HEK293 (cell line): ENCODE measurements around the gene CTDSP2.
A peak's percentile ranks its signal among the peaks of the same experiment; 100 is the strongest.

Source experiments
- CTCF ChIA-PET: fragments of 350-600 bp; formaldehyde crosslinking; extraction: SDS; loops from one replicate; lab custom pipeline; 2021; ENCODE audit warnings: antibody characterized with exemption; lab: Yijun Ruan, JAX
- POLR2A ChIA-PET: fragments of 300-600 bp; formaldehyde crosslinking; extraction: SDS; loops from one replicate; lab custom pipeline; 2020; ENCODE audit warnings: antibody characterized with exemption, inconsistent platforms; lab: Yijun Ruan, JAX
- H3K27ac ChIP-seq: fragments of 200-500 bp; sonication (Bioruptor generic); 2 replicates; pipeline ENCODE4 v1.5.1; 2014; ENCODE audit warnings: low read depth, low read length, control low read depth, inconsistent platforms; ENCODE audit errors: extremely low read depth
- H3K36me3 ChIP-seq, 2 experiments: fragments of 200-500 bp in 1 of 2; sonication (Bioruptor generic) in 1 of 2; 1 replicate in 1 of 2; 2 replicates in 1 of 2; pipeline ENCODE4 v1.5.1; 2014 to 2017; ENCODE audit warnings: inconsistent platforms in 2 of 2, low read length in 2 of 2; ENCODE audit not compliant: control insufficient read depth in 2 of 2, insufficient read depth in 1 of 2
- H3K4me1 ChIP-seq: fragments of 200-500 bp; sonication (Bioruptor generic); 2 replicates; pipeline ENCODE4 v1.5.1; 2014; ENCODE audit warnings: mild to moderate bottlenecking, low read length, inconsistent platforms; ENCODE audit not compliant: control insufficient read depth, insufficient read depth
- H3K4me3 ChIP-seq: 2 replicates; pipeline ENCODE4 v1.5.1; 2011; ENCODE audit warnings: low read depth, mild to moderate bottlenecking, control low read depth, low read length, moderate library complexity
- H3K9me3 ChIP-seq: fragments of 200-500 bp; sonication (Bioruptor generic); 2 replicates; pipeline ENCODE4 v1.5.1; 2014; ENCODE audit warnings: low read depth, low read length, inconsistent platforms; ENCODE audit not compliant: control insufficient read depth, insufficient read depth
- KLF9 ChIP-seq: fragments of 450-650 bp; formaldehyde crosslinking; IDR thresholded peaks from 2 replicates; pipeline ENCODE4 v1.5.1; 2016; ENCODE audit warnings: missing biosample characterization, missing genetic modification characterization, low read depth
- PRDM10 ChIP-seq: fragments of 450-650 bp; formaldehyde crosslinking; IDR thresholded peaks from 2 replicates; pipeline ENCODE4 v1.5.1; 2016; ENCODE audit warnings: missing biosample characterization, missing genetic modification characterization
- SALL2 ChIP-seq: fragments of 450-650 bp; formaldehyde crosslinking; IDR thresholded peaks from 2 replicates; pipeline ENCODE4 v1.5.0; 2017; ENCODE audit warnings: missing biosample characterization, mild to moderate bottlenecking, missing genetic modification characterization, borderline replicate concordance
- SCRT1 ChIP-seq: fragments of 450-650 bp; formaldehyde crosslinking; IDR thresholded peaks from 2 replicates; pipeline ENCODE4 v1.5.1; 2016; ENCODE audit warnings: missing biosample characterization, missing genetic modification characterization, borderline replicate concordance
- SP3 ChIP-seq: fragments of 450-650 bp; formaldehyde crosslinking; IDR thresholded peaks from 2 replicates; pipeline ENCODE4 v1.5.1; 2016; ENCODE audit warnings: missing biosample characterization, missing genetic modification characterization
- ZBTB48 ChIP-seq: fragments of 450-650 bp; formaldehyde crosslinking; IDR thresholded peaks from 2 replicates; pipeline ENCODE4 v1.5.1; 2016; ENCODE audit warnings: missing biosample characterization, missing genetic modification characterization
- ZBTB6 ChIP-seq: fragments of 450-650 bp; formaldehyde crosslinking; IDR thresholded peaks from 2 replicates; pipeline ENCODE4 v1.5.1; 2017; ENCODE audit warnings: missing biosample characterization, missing genetic modification characterization
- ZFHX2 ChIP-seq: fragments of 450-650 bp; formaldehyde crosslinking; conservative IDR thresholded peaks from 2 replicates; pipeline ENCODE4 v1.5.1; 2016; ENCODE audit warnings: missing biosample characterization, missing genetic modification characterization
- ZNF335 ChIP-seq: fragments of 450-650 bp; formaldehyde crosslinking; conservative IDR thresholded peaks from 2 replicates; pipeline ENCODE4 v1.5.1; 2016; ENCODE audit warnings: missing biosample characterization, missing genetic modification characterization
- ZNF76 ChIP-seq: fragments of 450-650 bp; formaldehyde crosslinking; IDR thresholded peaks from 2 replicates; pipeline ENCODE4; 2016; ENCODE audit warnings: low read depth, missing biosample characterization, missing genetic modification characterization, borderline replicate concordance
- ZSCAN30 ChIP-seq: fragments of 450-650 bp; IDR thresholded peaks from 2 replicates; pipeline ENCODE4 v1.5.1; 2018; ENCODE audit warnings: missing biosample characterization, mild to moderate bottlenecking, missing genetic modification characterization, moderate library complexity
- TF ChIP-seq, protein P1 (sequence below): fragments of 450-650 bp; formaldehyde crosslinking; IDR thresholded peaks from 2 replicates; pipeline ENCODE4 v1.5.1; 2016; ENCODE audit warnings: missing biosample characterization, missing genetic modification characterization

The CTDSP2 gene

GRCh38 chr12:57893431-57894353, 47.2 kb upstream of the CTDSP2 start (continued):
- TF ChIP-seq, protein P1, sequence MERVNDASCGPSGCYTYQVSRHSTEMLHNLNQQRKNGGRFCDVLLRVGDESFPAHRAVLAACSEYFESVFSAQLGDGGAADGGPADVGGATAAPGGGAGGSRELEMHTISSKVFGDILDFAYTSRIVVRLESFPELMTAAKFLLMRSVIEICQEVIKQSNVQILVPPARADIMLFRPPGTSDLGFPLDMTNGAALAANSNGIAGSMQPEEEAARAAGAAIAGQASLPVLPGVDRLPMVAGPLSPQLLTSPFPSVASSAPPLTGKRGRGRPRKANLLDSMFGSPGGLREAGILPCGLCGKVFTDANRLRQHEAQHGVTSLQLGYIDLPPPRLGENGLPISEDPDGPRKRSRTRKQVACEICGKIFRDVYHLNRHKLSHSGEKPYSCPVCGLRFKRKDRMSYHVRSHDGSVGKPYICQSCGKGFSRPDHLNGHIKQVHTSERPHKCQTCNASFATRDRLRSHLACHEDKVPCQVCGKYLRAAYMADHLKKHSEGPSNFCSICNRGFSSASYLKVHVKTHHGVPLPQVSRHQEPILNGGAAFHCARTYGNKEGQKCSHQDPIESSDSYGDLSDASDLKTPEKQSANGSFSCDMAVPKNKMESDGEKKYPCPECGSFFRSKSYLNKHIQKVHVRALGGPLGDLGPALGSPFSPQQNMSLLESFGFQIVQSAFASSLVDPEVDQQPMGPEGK (tag by site-specific recombination): 0 out of 2 replicates have a peak, but pooled peaks have one; percentile 38
- TF ChIP-seq KLF9 (tag by site-specific recombination) (no peak), SCRT1 (tag by site-specific recombination) (no peak), ZSCAN30 (tag by site-specific recombination) (peak; percentile 43; the same call in 1 of the 2 replicates), PRDM10 (tag by site-specific recombination) (peak; percentile 95), ZNF76 (tag by site-specific recombination) (peak; percentile 53; the same call in 1 of the 2 replicates), SALL2 (tag by site-specific recombination) (no peak), ZNF335 (tag by site-specific recombination) (peak; percentile 91)

GRCh38 chr12:57892232-57892972, 45.9 kb upstream of the CTDSP2 start:
- Histone ChIP-seq H3K9me3 (no peaks in the 10 kb centered on the region), H3K27ac (no peak overlapping the region), H3K4me1 (peaks cover 24% of the 10 kb centered on the region), H3K36me3 (no peaks in the 10 kb centered on the region), H3K4me3 (no peak overlapping the region)
- ChIA-PET CTCF (interaction anchor here (1.2 to 3.0 kb wide), 3 partner anchors 13 to 60 kb away, joined by 4 to 14 read pairs (median 9); no protein-coding TSS in a partner anchor), POLR2A (interaction anchor here (1.6 to 5.0 kb wide), 2 partner anchors 46 to 60 kb away, joined by 4 to 61 read pairs; partner anchors contain the start of gene CTDSP2)
- TF ChIP-seq SP3: no peak
- 0 out of 2 replicates have a peak, but pooled peaks have one; percentile 36 for TF ChIP-seq ZFHX2 (tag by site-specific recombination)
- TF ChIP-seq ZBTB48 (tag by site-specific recombination): 0 out of 2 replicates have a peak, but pooled peaks have one; percentile 41

GRCh38 chr12:57891542-57892228, 45.2 kb upstream of the CTDSP2 start:
- ChIA-PET POLR2A (no interaction called here), CTCF (interaction anchor here (1.2 kb wide), 1 partner anchor 60 kb away, joined by 4 read pairs; no protein-coding TSS in a partner anchor)
- no peak overlapping the region for H3K4me3 ChIP-seq
- H3K36me3 ChIP-seq: no peaks in the 10 kb centered on the region
- peaks cover 24% of the 10 kb centered on the region for H3K4me1 ChIP-seq
- H3K27ac ChIP-seq: no peak overlapping the region
- no peaks in the 10 kb centered on the region for H3K9me3 ChIP-seq
- TF ChIP-seq ZBTB6 (tag by site-specific recombination): no peak
